Measurements from ENCODE around the gene ZFYVE28.

ZFYVE28 gene

DNA sequence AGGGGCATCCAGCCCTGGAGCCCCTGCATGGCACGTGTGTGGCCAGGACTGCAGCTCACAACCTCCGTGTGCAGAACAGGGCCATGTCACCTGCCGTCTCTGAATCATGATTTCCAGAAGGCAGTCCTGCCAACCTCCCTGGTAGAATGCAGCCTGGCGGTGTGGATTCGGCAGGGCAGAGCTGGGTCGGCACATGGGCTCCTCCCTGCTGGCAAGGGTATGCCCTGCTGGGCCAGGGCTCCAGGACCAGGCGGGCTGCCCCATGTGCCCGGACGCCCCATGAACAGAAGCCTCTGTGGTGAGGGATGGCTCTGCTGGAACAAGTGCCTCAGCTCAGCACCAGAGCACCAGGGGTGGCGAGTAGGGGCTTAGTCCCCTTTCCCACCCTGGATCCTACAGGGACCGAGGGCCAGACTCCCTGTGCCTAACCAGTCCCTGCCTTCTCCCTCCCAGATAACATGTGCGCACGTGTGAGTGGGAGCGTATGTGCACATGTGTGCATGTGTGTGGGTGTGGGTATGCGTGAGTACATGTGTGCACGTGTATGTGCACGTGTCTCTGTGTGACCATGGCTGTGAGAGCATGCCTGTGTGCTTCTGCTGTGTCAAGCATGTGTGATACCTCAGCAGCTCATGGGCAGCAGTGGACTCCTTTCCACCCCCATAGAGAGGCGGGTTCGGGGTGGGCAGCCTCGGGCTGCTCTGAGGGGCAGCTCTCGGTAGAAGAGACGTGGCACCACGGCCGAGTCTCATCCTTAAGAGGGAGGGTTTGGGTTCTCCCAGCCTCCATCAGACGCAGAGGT, 146.2 kb downstream of the ZFYVE28 start:
- H3K27ac ChIP-seq = no peak overlapping the region
- intact Hi-C loops (cut with DNase I; ENCODE audit: low total_unique reads) = no loop called here
- no peaks in the 10 kb centered on the region for H3K27me3 ChIP-seq

DNA sequence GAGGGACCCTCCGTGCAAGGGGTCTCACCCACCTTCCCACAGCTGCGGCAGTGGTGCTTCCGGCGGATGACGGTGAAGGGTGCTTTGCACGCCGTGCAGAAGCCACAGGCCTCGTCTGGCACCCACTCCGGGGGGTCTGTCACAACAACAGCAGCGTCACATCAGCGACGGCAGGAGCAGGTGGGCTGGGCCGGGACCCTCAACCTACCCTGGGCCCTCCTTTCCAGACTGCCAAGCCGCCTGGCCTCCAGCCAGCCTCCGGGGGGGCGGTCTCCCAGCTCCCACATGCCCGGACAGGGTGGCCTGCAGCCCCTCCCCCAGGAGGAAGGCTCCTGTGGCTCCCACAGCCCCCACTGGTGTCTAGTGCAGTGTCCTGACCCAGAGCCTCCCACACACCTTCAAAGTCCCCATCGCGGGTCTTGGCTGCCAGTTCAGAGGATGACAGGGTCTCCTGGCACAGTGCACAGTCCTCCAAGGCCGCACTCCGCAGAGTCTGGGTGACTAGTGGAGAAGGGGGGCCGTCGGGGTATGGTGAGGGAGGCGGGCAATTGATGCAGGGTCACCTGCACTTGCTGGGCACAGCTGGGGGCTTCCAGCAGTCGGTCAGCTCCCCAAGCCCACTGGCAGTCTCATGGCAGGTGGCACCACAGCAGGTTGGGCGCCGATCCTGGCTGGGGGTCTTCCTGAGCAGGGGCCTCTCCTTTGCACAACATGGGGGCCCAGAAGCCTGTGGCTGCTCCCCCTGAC, 147.0 kb downstream of the ZFYVE28 start:
- no peak overlapping the region for H3K4me3 ChIP-seq
- no peak overlapping the region for H3K27ac ChIP-seq
- no peak for TF ChIP-seq CTCF (IDR thresholded peaks at IDR 0.05)
- H3K4me1 ChIP-seq = peaks cover 0 to 10% (median 4%) of the 10 kb centered on the region in 4 donors
- no peaks in the 10 kb centered on the region for H3K27me3 ChIP-seq
- H3K9me3 ChIP-seq = no peaks in the 10 kb centered on the region
- no peak for DNase-seq
- intact Hi-C loops (cut with DNase I; ENCODE audit: low total_unique reads) = no loop called here
- H3K36me3 ChIP-seq = peaks cover 0 to 15% (median 0%) of the 10 kb centered on the region in 3 donors

More for the DNA sequence above, 146.2 kb downstream of the ZFYVE28 start:
- no peak for TF ChIP-seq CTCF (IDR thresholded peaks at IDR 0.05)
- Histone ChIP-seq H3K36me3 (peaks cover 0 to 15% (median 0%) of the 10 kb centered on the region in 3 donors), H3K9me3 (no peaks in the 10 kb centered on the region), H3K4me3 (no peak overlapping the region), H3K4me1 (peaks cover 0 to 4% (median 0%) of the 10 kb centered on the region in 4 donors)
- no peak for DNase-seq

GRCh38 chr4:2270341-2271165, 147.9 kb downstream of the ZFYVE28 start:
- no peak for TF ChIP-seq CTCF (IDR thresholded peaks at IDR 0.05)
- Histone ChIP-seq H3K27ac (no peak overlapping the region), H3K36me3 (peaks cover 0 to 15% (median 0%) of the 10 kb centered on the region in 3 donors), H3K9me3 (no peaks in the 10 kb centered on the region), H3K4me3 (no peak overlapping the region), H3K27me3 (no peaks in the 10 kb centered on the region), H3K4me1 (peaks cover 0 to 19% (median 13%) of the 10 kb centered on the region in 4 donors)
- DNase-seq = no peak
- intact Hi-C loops (cut with DNase I; ENCODE audit: low total_unique reads) = no loop called here

GRCh38 chr4:2269618-2270163, 148.8 kb downstream of the ZFYVE28 start:
- no peak for TF ChIP-seq CTCF (IDR thresholded peaks at IDR 0.05)
- Histone ChIP-seq H3K4me3 (no peak overlapping the region), H3K36me3 (peaks cover 0 to 15% (median 0%) of the 10 kb centered on the region in 3 donors), H3K27ac (no peak overlapping the region), H3K27me3 (no peaks in the 10 kb centered on the region), H3K9me3 (no peaks in the 10 kb centered on the region), H3K4me1 (peaks cover 0 to 27% (median 15%) of the 10 kb centered on the region in 4 donors)
- intact Hi-C loops (cut with DNase I; ENCODE audit: low total_unique reads) = loop anchor here (10.0 kb wide), 1 partner anchor 265 kb away; the partner anchor contains the start of gene NELFA
- DNase-seq = no peak

DNA sequence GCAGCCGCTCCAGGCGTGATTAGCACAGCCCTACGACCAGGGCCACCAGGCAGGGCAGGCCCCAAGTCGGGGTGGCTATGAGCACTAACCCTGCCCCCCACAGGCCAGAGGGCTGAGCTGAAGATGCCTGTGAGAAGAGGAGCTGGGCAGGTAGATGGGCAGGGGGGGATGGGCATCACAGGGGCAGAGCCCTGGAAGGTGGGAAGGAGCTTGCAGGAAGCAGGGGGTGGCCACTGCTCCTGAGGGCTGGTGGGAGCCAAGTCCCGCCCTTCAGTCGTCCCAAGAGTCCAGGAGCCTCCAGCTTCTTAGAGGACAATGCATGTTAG, 149.3 kb downstream of the ZFYVE28 start:
- DNase-seq = no peak
- H3K27ac ChIP-seq = no peak overlapping the region

More for the DNA sequence above, 149.3 kb downstream of the ZFYVE28 start:
- no peaks in the 10 kb centered on the region for H3K9me3 ChIP-seq
- no peaks in the 10 kb centered on the region for H3K27me3 ChIP-seq
- no peak for TF ChIP-seq CTCF (IDR thresholded peaks at IDR 0.05)
- peaks cover 0 to 15% (median 0%) of the 10 kb centered on the region in 3 donors for H3K36me3 ChIP-seq
- H3K4me3 ChIP-seq = no peak overlapping the region
- peaks cover 0 to 27% (median 15%) of the 10 kb centered on the region in 4 donors for H3K4me1 ChIP-seq
- intact Hi-C loops (cut with DNase I; ENCODE audit: low total_unique reads) = loop anchor here (10.0 kb wide), 1 partner anchor 264 kb away; the partner anchor contains the start of gene NELFA

Data from tibial artery (tissue), 4 donors.